GM19452 (cell line): ENCODE data around the gene MYO1D.

Experiments used
- ATAC-seq: cut with Tn5 transposase; IDR thresholded peaks from one replicate; pipeline ENCODE4 v1.9.1; 2021; ENCODE audit not compliant: unreplicated experiment

Gene MYO1D

GRCh38 chr17:32861981-32862380 is 14.9 kb downstream of the MYO1D start:
- ATAC-seq = no peak

- no peak for ATAC-seq
Measured at GRCh38 chr17:32859857-32860525, 16.9 kb downstream of the MYO1D start.

- no peak for ATAC-seq
Measured at GRCh38 chr17:32855620-32856019, 21.3 kb downstream of the MYO1D start.

- no peak for ATAC-seq
Measured at GRCh38 chr17:32854832-32855389, 22.0 kb downstream of the MYO1D start.

- ATAC-seq = no peak
Measured at GRCh38 chr17:32854207-32854606, 22.7 kb downstream of the MYO1D start.

- ATAC-seq = no peak
Measured at GRCh38 chr17:32852811-32853210, 24.1 kb downstream of the MYO1D start.

GRCh38 chr17:32849879-32850278 is 27.0 kb downstream of the MYO1D start:
- no peak for ATAC-seq

GRCh38 chr17:32847977-32848376 is 28.9 kb downstream of the MYO1D start:
- ATAC-seq = no peak

GRCh38 chr17:32846143-32846542 is 30.8 kb downstream of the MYO1D start:
- no peak for ATAC-seq

GRCh38 chr17:32840241-32840640 is 36.7 kb downstream of the MYO1D start:
- ATAC-seq = no peak

GRCh38 chr17:32836527-32836926 is 40.4 kb downstream of the MYO1D start:
- ATAC-seq = no peak

GRCh38 chr17:32835291-32835761 is 41.6 kb downstream of the MYO1D start:
- peak; percentile 75 for ATAC-seq

GRCh38 chr17:32834104-32834503 is 42.8 kb downstream of the MYO1D start:
- no peak for ATAC-seq

GRCh38 chr17:32833526-32833925 is 43.4 kb downstream of the MYO1D start:
- no peak for ATAC-seq

GRCh38 chr17:32833076-32833475 is 43.8 kb downstream of the MYO1D start:
- no peak for ATAC-seq

- no peak for ATAC-seq
Measured at GRCh38 chr17:32831627-32832243, 45.2 kb downstream of the MYO1D start.

GRCh38 chr17:32831223-32831622 is 45.7 kb downstream of the MYO1D start:
- no peak for ATAC-seq

- ATAC-seq = peak; percentile 24
Measured at GRCh38 chr17:32828822-32829221, 48.1 kb downstream of the MYO1D start.

- no peak for ATAC-seq
Measured at GRCh38 chr17:32827227-32827626, 49.7 kb downstream of the MYO1D start.

- ATAC-seq = no peak
Measured at GRCh38 chr17:32826076-32826475, 50.8 kb downstream of the MYO1D start.

- ATAC-seq = no peak
Measured at GRCh38 chr17:32824334-32824733, 52.6 kb downstream of the MYO1D start.

- ATAC-seq = no peak
Measured at GRCh38 chr17:32822996-32823395, 53.9 kb downstream of the MYO1D start.
